Measurements from ENCODE around the gene CDK4.
"Not testable (repeated sequence)": the region's sequence is repeated elsewhere in the genome, so short reads cannot be mapped to it uniquely, and the experiment has no call there.

CDK4 gene

GRCh38 chr12:57724936-57725740 is 27.0 kb downstream of the CDK4 start:
- DNase-seq (ENCODE audit: low spot score): no peak

GRCh38 chr12:57724003-57724935 is 27.8 kb downstream of the CDK4 start:
- DNase-seq (ENCODE audit: low spot score): no peak

- no peak for DNase-seq (ENCODE audit: low spot score)
Measured at GRCh38 chr12:57723630-57723962, 28.5 kb downstream of the CDK4 start.

- no peak for DNase-seq (ENCODE audit: low spot score)
Measured at GRCh38 chr12:57722716-57723629, 29.1 kb downstream of the CDK4 start.

GRCh38 chr12:57721846-57722608 is 30.1 kb downstream of the CDK4 start:
- DNase-seq (ENCODE audit: low spot score): not testable (repeated sequence)

GRCh38 chr12:57720606-57721595 is 31.2 kb downstream of the CDK4 start:
- DNase-seq (ENCODE audit: low spot score): no peak

- no peak for DNase-seq (ENCODE audit: low spot score)
Measured at GRCh38 chr12:57719777-57720605, 32.1 kb downstream of the CDK4 start.

- DNase-seq (ENCODE audit: low spot score): no peak
Measured at GRCh38 chr12:57718641-57719528, 33.2 kb downstream of the CDK4 start.

GRCh38 chr12:57717846-57718640 is 34.1 kb downstream of the CDK4 start:
- DNase-seq (ENCODE audit: low spot score): no peak

- no peak for DNase-seq (ENCODE audit: low spot score)
Measured at GRCh38 chr12:57717131-57717530, 35.0 kb downstream of the CDK4 start.

- DNase-seq (ENCODE audit: low spot score): no peak
Measured at GRCh38 chr12:57716305-57716704, 35.8 kb downstream of the CDK4 start.

GRCh38 chr12:57715786-57716185 is 36.3 kb downstream of the CDK4 start:
- DNase-seq (ENCODE audit: low spot score): no peak

- DNase-seq (ENCODE audit: low spot score): not testable (repeated sequence)
Measured at GRCh38 chr12:57715036-57715748, 36.9 kb downstream of the CDK4 start.

GRCh38 chr12:57713209-57713608 is 38.9 kb downstream of the CDK4 start:
- no peak for DNase-seq (ENCODE audit: low spot score)

- DNase-seq (ENCODE audit: low spot score): peak; percentile 50
Measured at GRCh38 chr12:57712701-57713100, 39.4 kb downstream of the CDK4 start.

- no peak for DNase-seq (ENCODE audit: low spot score)
Measured at GRCh38 chr12:57708296-57708695, 43.8 kb downstream of the CDK4 start.

- DNase-seq (ENCODE audit: low spot score): no peak
Measured at GRCh38 chr12:57707250-57707649, 44.9 kb downstream of the CDK4 start.

All from globus pallidus (tissue), 1 donor.